Measurements from ENCODE around the gene ACOT7. TPM values are rescaled to one million over a fixed set of nuclear protein-coding genes. Genes with fewer than 3 reads are reported as not detected.

ACOT7 gene
- total and polyA plus RNA-seq, 2 experiments from 2014 or later, result 167 to 169 TPM

- no peak overlapping the region for H3K27ac ChIP-seq (ENCODE audit: low read depth)
- Mint-ChIP-seq H3K36me3 (ENCODE audit: low read depth) (no peaks in the 10 kb centered on the region), H3K27ac (no peak overlapping the region), H3K4me1 (no peaks in the 10 kb centered on the region; the same call in 2 of the 3 replicates), H3K4me3 (no peak overlapping the region), H3K9me3 (no peaks in the 10 kb centered on the region), H3K27me3 (ENCODE audit: insufficient read depth, low read depth, poor library complexity) (peaks cover 9% of the 10 kb centered on the region)
- H3K4me3 ChIP-seq, result no peak overlapping the region
- 0 out of 2 replicates have a peak, but pooled peaks cover 4% of the 10 kb centered on the region for H3F3A ChIP-seq (replicated peaks; ENCODE audit: low read depth)
- H2AFZ ChIP-seq, result no peak overlapping the region
- no peak overlapping the region for H3K4me2 ChIP-seq
- no peaks in the 10 kb centered on the region for H3K9me2 ChIP-seq (ENCODE audit: insufficient read depth)
- no peak for TF ChIP-seq EZH2phosphoT487 (IDR thresholded peaks at IDR 0.05; ENCODE audit: unreplicated experiment)
- TF ChIP-seq STAT1 (IDR thresholded peaks at IDR 0.05; ENCODE audit: unreplicated experiment), result no peak
- no peak for TF ChIP-seq ZNF331 (CRISPR knock-in tag; IDR thresholded peaks at IDR 0.05; ENCODE audit: low read depth)
- TF ChIP-seq ZNF462 (CRISPR knock-in tag; IDR thresholded peaks at IDR 0.05), result no peak
- TF ChIP-seq ETS1 (IDR thresholded peaks at IDR 0.05), result no peak
- no peak for TF ChIP-seq JUNB (IDR thresholded peaks at IDR 0.05; ENCODE audit: unreplicated experiment)
- no peak for TF ChIP-seq CREB1 (CRISPR knock-in tag; IDR thresholded peaks at IDR 0.05; ENCODE audit: low read depth)
- TF ChIP-seq CTCF (conservative IDR thresholded peaks at IDR 0.05; ENCODE audit: low read depth in 2 of 2), result no peak
- TF ChIP-seq ZNF114 (CRISPR knock-in tag; IDR thresholded peaks at IDR 0.05), result no peak
- no peak for TF ChIP-seq NANOG (IDR thresholded peaks at IDR 0.05; ENCODE audit: borderline replicate concordance)
- TF ChIP-seq POLR2AphosphoS5 (IDR thresholded peaks at IDR 0.05; ENCODE audit: low read depth), result no peak
- TF ChIP-seq EZH2 (IDR thresholded peaks at IDR 0.05; ENCODE audit: low read depth, unreplicated experiment), result no peak
- no peak for TF ChIP-seq REST (IDR thresholded peaks at IDR 0.05; ENCODE audit: unreplicated experiment)
- 0 out of 2 replicates have a peak, but pooled peaks cover 4% of the 10 kb centered on the region for H3K4me1 ChIP-seq (ENCODE audit: insufficient read depth)
- H4K20me1 ChIP-seq (replicated peaks; ENCODE audit: insufficient read depth), result no peaks in the 10 kb centered on the region
- ATAC-seq (no peak), DNase-seq (ENCODE audit: low spot score) (no peak)
- H3K27me3 ChIP-seq (ENCODE audit: insufficient read depth), result peaks cover 7% of the 10 kb centered on the region; the same call in 1 of the 2 replicates
- no peaks in the 10 kb centered on the region for H3K36me3 ChIP-seq (ENCODE audit: insufficient read depth)
- no peaks in the 10 kb centered on the region for H3K79me2 ChIP-seq (replicated peaks; ENCODE audit: insufficient read depth)
Observed at GRCh38 chr1:6401673-6402072, 8.1 kb upstream of the ACOT7 start.

Measured in GM23338 (cell line).